NCI-H2227 (cell line): ENCODE measurements around the gene IRF7.

ENCODE experiments used
- DNase-seq: peaks from one replicate; lab custom pipeline; 2025; ENCODE audit not compliant: unreplicated experiment; lab: John Stamatoyannopoulos, UW

Gene IRF7

GRCh38 chr11:641806-642370 lies 26.1 kb upstream of the IRF7 start:
- DNase-seq = no peak

- DNase-seq = no peak
Measured at GRCh38 chr11:640021-640706, 24.4 kb upstream of the IRF7 start.

- no peak for DNase-seq
Measured at GRCh38 chr11:639332-639955, 23.7 kb upstream of the IRF7 start.

GRCh38 chr11:638631-639331 lies 23.0 kb upstream of the IRF7 start:
- DNase-seq = no peak

GRCh38 chr11:637593-638521 lies 22.1 kb upstream of the IRF7 start:
- no peak for DNase-seq

GRCh38 chr11:637333-637592 lies 21.5 kb upstream of the IRF7 start:
- no peak for DNase-seq

GRCh38 chr11:636511-637332 lies 21.0 kb upstream of the IRF7 start, which contains the start of gene DRD4:
Gene DRD4, plus strand, starts transcription at chr11:637269. Its CDS starts 36 bp downstream, at chr11:637305.
- no peak for DNase-seq

- DNase-seq = no peak
Measured at GRCh38 chr11:635945-636510, 20.3 kb upstream of the IRF7 start.

- DNase-seq = no peak
Measured at GRCh38 chr11:630871-631270, 15.1 kb upstream of the IRF7 start.

- no peak for DNase-seq
Measured at GRCh38 chr11:629237-629583, 13.5 kb upstream of the IRF7 start.

GRCh38 chr11:628056-628455 lies 12.3 kb upstream of the IRF7 start:
- no peak for DNase-seq

- no peak for DNase-seq
Measured at GRCh38 chr11:627308-627576, 11.5 kb upstream of the IRF7 start.

GRCh38 chr11:626475-627307 lies 10.9 kb upstream of the IRF7 start, which contains the start of gene SCT:
Gene SCT, minus strand, starts transcription at chr11:627181. Its CDS starts 38 bp downstream, at chr11:627143.
- DNase-seq = no peak

GRCh38 chr11:625636-626268 lies 10.0 kb upstream of the IRF7 start:
- no peak for DNase-seq

- no peak for DNase-seq
Measured at GRCh38 chr11:624705-625635, 9.2 kb upstream of the IRF7 start, which contains the start of gene CDHR5. Gene CDHR5, minus strand, starts transcription at chr11:624955. Its CDS starts 53 bp downstream, at chr11:624902.

GRCh38 chr11:623999-624704 lies 8.4 kb upstream of the IRF7 start:
- no peak for DNase-seq

- DNase-seq = no peak
Measured at GRCh38 chr11:623349-623869, 7.7 kb upstream of the IRF7 start.
